NCI-H146 treated with DMSO at 0.1 percent for 48 hours (cell line): ENCODE measurements around the gene MFN2.
"Not testable (repeated sequence)": the region's sequence is repeated elsewhere in the genome, so short reads cannot be mapped to it uniquely, and the experiment has no call there.

Source experiments
- DNase-seq: peaks from one replicate; lab custom pipeline; 2025; ENCODE audit not compliant: unreplicated experiment; lab: John Stamatoyannopoulos, UW

Gene MFN2

DNA sequence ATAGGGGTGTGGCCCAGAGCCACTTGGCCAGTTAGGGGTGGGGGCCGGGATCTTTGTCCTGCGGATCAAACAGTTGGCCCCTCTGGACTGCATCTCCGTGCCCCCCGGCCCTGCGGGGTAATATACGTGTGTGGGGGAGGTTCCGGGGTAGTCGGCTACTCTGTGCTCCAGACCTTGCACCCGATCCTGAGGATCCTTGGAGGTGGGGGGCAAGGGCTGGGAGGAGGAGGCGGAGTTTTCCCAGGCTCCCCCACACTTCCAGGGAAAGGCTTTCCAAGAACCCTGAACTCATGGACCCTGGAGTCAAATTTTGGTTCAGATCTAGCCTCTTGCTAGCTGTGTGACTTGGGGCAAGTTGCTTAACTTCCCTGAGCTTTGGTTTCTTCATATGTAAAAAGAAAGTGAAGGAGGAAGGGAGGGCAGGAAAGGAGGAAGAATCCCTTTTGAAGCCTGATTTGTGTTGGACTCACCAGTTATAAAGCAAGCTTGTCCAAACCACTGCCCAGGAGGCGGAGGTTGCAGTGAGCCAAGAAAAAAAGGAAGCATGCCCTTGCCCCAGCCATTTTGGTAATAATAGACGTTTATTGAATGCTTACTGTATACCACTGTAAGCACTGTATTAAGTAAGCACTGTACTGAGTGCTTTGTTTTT is 39.7 kb downstream of the MFN2 start:
- no peak for DNase-seq

DNA sequence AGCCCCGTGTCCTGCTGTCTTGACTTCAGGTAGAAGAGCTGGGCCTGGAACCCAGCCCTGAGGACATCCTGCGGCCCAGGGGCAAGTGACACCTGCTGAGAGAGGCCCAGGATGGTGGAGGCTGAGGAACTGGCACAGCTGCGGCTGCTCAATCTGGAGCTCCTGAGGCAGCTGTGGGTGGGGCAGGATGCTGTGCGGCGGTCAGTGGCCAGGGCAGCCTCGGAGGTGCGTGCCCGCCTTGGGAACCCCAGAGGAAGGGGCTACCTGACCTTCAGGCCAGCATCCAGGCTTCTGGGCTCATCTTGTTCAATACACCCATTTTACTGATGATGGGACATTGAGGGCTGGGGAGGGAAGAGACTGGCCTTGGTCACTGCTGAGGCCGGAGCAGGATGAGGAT is 41.4 kb downstream of the MFN2 start:
- no peak for DNase-seq

DNA sequence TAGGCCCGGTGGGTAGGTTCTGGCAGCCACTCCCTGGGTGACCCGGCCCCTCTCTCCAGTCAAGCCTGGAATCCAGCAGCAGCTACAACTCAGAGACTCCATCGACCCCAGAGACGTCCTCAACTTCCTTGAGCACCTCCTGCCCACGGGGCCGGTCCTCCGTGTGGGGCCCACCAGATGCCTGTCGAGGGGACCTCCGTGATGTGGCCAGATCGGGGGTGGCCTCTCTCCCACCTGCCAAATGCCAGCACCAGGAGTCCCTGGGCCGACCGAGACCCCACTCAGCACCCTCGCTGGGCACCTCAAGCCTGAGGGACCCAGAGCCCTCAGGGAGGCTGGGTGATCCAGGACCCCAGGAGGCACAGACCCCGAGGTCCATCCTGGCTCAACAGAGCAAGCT is 41.8 kb downstream of the MFN2 start:
- DNase-seq = no peak

DNA sequence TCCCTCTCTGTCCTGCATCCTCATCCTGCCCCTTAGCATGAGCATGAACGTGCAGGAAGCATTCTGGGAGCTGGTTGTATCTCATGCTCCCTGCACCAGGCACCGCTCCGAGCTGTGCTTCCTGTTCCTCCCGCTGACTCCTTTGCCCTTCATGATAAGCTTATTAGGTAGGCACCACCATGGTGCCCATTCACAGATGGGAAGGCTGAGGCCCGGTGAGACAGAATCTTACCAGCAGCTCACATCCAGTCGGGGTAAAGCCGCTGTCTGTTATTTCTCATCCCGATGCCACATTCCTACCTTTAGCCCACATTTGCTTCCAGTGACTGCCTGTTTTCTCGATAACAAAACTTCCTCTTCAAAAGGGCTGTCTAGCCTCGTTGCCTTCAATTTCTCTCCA is 46.3 kb downstream of the MFN2 start:
- no peak for DNase-seq

DNA sequence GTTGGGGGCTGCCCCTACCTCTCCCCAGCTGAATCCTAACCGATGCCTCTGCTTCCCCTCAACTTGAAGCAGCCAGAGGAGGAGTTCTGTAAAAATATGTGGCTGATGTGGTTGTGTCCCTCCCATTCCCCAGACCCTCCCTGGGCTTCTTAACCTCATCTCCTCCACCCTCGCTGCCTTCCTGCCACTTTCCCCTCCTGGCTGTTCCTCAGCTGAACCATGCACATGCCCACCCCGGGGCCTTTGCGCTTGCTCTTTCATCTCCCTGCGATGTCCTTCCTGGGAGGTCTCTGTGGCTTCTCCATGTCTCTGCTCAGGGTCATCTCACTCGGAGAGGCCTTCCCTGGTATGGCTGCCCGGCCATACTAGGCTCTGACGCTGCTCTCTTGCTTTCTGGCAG is 48.0 kb downstream of the MFN2 start:
- no peak for DNase-seq

DNA sequence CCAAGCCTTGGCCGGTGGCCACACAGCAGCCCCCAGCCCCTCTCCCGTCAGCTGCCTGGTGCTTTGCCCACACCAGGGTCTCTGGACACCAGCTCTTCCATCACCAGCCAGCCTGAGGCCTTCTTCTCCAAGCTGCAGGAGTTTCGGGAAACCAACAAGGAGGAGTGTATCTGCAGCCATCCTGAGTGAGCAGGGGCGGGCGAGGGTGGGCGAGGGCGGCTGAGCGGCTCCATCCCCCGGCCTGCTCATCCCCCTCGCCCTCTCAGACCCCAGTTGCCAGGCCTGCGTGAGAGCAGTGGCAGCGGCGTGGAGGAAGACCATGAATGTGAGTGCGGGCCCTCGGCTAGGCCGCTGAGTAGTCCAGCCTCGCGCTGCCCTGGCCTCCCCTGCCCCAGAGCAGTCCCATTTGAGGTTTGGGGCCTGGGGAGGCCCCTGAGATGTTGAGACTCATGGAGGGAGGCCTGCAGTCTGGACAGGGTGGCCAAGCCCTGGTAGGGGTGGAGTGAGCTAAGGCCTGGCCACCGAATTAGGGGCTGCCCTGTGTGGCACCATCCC is 48.8 kb downstream of the MFN2 start:
- no peak for DNase-seq

DNA sequence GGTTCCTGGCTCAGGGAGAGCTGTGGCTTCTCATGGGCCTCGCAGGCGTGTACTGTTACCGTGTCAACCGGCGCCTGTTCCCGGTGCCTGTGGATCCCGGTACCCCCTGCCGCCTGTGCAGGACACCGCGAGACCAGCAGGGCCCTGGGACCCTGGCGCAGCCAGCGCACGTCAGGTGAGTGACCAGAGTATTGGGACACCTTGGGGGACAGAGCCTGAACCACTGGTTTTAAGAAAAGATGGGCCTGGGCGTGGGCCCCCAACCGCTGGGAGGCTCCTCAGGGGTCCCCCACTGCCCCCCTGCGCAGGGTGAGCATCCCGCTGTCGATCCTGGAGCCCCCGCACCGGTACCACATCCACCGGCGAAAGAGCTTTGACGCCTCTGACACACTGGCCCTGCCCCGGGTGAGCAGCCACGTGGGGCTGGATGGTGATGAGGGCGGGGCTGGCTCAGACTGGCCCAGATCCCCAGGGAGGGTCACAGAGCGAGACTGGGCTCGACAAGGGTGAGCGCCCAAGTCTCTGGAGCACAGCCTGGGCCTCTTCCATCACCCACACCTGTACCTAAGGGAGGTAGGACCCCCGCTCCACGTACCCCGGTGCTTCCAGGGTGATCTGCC is 49.6 kb downstream of the MFN2 start:
- no peak for DNase-seq

DNA sequence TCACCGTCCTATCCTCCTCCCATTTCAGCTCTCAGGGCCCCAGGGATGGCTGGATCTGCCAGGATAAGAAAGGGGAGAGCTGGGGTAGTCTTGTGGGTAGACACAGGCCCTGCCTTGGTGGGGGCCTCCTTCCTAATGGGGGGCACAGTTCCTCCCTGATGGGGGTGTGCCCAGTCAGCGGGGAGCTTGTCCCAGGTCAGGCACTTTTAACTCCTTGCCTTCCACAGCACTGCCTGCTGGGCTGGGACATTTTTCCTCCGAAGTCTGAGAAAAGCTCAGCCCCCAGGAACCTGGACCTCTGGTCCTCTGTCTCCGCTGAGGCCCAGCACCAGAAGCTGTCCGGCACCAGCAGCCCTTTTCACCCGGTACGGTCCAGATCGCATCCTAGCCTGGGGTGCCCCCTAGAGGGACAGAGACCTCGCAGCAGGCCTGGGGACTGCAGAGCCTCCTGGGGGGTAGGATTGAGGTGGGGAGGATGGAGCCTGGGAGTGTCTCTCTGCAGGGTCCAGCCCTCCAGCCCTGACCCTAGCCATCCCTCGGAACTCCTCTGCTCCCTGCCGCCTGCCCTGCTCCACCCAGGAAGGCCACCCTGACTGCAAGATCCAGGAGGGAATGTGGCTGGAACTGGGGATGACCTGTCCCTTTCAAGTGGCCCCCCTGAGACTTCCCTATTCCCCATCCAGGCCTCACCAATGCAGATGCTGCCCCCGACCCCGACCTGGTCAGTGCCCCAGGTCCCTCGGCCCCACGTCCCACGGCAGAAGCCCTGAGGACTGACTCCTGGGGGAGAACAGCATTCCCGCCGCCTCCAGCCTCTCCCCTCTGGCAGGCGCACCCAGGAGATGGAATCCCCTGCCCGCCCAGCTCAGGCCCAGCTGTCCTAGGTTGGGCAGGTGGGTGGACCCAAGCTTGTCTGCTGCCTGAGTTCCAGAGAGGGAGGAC is 51.1 kb downstream of the MFN2 start:
- DNase-seq = no peak

DNA sequence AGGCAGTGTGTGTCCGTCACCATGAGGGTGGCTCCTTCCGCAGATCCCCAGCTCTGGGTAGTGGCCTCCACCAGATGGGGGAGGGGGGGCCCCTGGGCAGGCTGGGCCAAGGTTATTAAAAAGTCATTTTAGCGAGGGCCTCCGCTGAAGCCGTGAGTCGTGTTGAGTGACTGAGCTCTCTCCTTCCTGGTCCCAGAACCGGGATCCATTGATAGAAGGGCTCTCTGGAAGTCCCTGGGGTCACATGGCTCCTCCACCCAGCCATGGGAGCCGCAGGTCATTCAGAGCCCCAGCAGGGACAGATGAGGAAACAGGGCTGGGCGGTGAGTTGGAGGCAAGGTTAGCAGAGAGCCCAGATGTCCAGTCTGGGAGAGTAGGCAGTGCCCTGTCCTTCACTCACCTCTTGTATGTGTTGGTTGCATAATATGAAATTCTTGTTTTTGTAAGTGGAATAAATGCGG is 51.9 kb downstream of the MFN2 start:
- DNase-seq = no peak

DNA sequence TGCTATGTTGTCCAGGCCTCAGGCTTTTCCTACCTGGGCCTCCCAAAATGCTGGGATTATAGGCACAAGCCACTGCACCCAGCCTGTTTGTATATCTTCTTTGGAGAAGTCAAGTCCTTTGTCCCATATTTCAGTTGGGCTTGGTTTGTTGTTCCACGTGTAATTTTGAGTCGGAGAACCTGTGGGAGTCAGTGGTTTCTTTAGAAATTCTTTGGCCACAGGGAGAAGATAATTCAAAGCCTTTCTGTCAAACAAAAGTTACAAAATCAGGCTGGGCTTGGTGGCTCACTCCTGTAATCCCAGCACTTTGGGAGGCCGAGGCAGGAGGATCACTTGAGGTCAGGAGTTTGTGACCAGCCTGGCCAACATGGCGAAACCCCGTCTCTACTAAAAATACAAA is 53.2 kb downstream of the MFN2 start:
- not testable (repeated sequence) for DNase-seq

DNA sequence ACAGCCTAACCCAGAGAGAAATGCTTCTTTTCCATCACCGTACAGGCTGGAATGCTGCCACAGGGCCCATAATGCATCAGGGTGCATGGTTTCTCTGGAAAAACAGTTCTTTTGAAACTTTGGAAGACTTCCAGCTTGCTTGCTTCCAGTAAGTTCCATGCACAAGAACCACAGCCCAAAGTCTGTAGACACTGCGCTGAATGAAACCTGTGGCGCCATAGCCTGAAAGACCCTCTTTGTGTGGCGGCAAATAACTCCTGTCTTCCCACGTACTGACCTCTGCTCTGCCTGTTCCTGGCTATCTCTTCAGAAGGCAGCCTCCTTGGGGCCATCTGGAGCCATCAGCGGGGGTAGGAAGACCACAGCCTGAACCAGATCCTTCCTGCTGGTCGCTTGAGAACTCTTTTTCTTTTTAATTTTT is 54.1 kb downstream of the MFN2 start:
- DNase-seq = no peak

DNA sequence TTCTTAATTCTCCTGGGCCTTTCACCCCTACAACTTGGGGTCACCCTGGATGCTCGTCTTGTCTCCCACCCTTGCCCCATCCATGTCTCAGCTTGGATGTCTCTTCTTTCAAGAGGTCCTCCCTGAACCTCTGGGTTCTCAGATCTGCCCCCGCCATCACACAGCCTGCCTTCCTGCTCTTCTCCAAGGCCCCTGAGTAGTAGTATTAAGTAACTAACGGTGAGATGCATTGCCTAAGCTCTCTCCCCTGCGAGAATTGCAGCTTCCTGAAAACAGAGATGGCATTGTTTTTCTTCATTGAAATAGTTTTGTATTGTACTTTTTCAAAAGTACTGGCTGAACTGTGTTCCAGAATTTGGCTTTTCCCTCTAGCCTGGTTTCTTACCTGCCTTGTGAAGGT is 55.1 kb downstream of the MFN2 start:
- DNase-seq = no peak

DNA sequence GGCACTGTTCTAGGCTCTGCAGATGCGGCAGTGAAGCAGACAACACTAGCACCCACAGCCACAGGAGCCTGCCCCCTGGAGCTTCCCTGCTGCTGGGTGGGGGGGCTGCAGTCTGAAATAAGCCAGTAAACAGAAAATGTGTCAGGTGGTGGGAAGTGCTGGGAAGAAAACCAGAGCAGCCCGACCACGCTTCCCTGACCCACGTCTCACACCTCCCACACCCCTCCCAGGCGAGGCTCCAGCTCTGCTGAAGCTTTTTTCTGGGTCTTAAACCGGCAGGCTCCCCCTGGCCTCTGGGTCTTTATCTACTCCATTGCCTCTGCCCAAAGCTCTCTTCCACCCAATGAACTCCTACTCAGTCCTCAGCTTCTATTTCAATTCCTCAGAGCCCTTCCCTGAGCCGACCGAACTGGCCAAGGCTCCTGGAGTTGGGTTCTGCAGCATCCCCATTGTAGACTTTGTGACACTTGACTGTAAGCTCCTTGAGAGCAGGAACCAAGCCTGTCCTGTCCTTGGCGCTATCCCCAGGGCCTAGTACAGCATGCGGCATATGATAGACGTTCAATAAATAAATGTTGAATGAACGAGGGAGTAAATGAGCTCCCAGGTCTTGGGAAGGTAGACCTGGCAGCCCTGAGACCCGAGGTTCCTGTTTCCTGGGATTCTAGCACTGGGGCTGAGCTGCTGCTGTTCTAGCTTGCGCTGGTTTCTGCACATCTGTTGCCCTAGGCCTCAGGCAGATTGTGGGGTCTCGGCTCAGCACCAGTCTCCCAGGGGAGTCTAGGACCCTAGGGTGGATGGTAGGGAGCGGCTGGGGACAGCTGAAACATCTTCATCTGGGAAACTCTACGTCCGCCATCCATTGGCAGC is 57.5 kb downstream of the MFN2 start:
- no peak for DNase-seq

DNA sequence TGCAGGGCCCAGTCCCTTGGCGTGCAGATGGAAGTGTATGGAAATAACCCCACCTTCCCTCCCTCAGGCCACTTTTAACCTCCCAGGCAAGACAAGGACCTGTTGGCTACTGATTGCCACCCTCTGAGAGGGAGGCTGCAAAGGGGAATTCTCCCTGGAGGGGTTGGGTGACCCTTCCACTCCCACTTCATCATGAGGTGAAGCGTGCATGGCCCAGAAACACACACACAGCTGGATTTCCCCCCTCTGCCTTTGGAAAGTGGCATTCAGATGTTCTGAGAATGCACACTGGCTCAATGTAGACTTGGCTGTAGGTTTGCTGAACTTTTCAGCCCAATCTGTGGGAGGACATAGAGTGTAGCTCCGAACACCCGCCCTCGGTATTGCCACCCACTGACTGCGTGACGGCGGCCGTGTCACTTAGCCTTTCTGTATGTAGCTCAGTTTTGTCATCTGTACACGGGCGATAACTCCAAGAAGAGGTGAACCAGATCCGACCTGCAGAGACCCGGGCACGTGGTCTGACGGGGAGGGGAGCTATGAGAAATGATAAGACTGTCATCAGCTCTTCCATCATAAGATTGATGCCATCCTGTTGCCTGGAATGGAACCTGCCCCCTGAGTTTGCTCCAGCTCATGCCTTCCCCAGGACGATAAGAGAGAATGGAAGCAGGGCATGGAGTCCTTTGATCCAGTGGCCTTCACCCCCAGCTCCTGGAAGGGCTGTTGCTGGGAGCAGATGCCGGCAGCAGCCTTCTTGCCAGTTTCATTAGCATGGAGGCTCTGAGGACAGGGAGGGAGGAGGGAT is 58.3 kb downstream of the MFN2 start:
- DNase-seq = no peak

DNA sequence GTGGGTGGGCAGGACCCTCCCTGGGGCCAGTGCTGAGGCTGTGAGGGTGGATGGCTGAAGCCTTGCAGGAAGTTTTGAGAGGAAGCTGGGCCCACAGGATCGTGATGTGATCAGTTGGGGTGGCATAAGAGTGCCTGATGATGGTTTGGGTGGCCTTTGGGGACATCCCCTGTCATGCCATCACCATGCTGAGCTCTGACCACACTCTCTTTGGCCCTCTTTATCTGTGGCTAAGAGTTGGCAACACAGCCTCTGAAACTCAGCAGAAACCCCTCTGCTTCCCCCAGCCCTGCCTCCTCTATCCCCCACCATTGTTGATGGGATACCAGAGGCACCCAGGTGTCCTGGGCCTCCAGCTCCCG is 58.9 kb downstream of the MFN2 start:
- no peak for DNase-seq

DNA sequence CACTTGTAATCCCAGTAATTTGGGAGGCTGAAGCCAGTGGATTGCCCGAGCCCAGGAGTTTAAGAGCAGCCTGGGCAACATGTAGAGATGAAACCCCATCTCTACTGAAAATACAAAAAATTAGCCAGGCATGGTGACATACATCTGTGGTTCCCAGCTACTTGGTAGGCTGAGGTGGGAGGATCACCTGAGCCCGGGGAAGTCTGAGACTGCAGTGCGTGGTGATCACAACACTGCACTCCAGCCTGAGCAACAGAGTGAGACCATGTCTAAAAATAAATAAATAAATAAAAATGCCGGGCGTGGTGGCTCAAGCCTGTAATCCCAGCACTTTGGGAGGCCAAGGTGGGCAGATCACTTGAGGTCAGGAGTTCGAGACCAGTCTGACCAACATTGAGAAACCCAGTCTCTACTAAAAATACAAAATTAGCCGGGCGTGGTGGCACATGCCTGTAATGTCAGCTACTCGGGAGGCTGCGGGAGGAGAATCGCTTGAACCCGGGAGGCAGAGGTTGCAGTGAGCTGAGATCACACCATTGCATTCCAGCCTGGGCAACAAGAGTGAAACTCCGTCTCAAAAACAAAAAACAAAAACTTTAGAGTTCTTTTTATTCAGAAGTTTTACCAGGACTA is 59.7 kb downstream of the MFN2 start:
- DNase-seq = not testable (repeated sequence)

DNA sequence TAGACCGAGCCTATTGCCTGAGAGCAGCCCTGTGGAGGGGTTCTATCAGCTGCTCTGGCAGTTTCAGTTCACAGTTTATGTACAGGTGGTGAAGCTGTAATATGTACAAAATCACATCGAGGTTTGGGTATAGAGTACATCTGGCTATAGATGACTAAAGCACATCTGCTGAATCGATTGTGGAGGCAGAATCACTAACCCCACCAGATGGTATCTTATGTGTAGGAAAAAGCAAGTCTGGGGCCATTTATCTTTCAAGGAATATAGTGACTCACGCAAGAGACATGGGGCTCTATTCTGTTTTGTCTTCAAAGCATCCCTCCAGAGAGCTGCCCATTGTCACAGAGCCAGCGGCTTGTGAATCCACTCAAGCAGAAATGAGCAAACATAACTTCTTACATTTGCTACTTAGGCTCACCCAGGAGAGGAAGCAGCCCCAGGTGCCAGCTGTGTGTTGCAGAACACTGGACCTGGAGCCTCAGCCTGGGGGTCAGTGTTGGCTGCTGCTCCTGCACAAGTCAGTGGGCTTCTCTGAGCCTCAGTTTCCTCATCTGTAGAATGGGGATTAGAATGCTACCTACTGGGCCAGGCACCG is 60.3 kb downstream of the MFN2 start:
- DNase-seq = no peak

DNA sequence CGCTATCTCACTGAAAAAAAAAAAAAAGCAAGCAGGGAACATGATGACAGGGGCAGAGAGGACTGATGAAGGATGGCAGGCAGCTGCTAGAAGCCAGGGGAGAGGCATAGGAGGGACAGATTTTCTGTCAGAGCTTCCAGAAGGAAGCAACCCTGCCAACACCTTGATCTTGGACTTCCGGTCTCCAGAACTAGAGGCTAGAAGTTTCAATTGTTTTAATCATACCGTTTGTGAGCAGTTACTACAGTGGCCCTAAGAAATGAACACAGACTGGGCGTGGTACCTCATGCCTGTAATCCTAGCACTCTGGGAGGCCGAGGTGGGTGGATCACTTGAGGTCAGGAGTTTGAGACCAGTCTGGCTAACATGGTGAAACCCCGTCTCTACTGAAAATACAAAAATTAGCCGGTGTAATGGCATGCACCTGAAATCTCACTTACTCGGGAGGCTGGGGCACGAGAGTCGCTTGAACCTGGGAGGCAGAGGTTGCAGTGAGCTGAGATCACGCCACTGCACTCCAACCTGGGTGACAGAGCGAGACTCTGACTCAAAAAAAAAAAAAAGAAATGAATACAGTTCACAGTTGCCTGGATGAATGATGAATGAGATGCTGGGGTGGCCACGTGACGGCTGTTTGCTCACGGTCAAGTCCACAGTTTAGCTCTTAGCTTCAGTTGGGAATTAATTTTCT is 64.1 kb downstream of the MFN2 start:
- not testable (repeated sequence) for DNase-seq

DNA sequence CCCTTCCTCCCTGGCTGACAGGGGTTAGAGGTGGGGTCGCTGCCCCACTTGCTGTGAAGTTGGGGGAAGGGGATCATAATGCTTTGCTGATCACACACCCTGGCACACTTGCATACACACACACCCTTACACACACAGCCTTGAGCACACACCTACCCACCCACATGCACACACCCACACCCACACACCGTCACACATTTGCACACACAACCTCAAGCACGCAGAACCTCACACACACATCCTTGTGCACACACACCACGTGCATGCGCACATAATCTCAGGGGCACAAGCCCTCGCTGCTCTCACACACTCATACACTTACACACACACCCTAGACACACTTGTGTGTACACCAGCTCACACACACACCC is 66.5 kb downstream of the MFN2 start:
- DNase-seq = no peak
